GM18951 (cell line): ENCODE measurements around the gene TEF.

ENCODE experiments used
- POLR2A ChIP-seq: IDR thresholded peaks from 4 replicates; pipeline ENCODE4 v1.6.1; 2011; ENCODE audit warnings: mild to moderate bottlenecking; ENCODE audit not compliant: insufficient read length, insufficient read depth; ENCODE audit errors: extremely low read depth
- in situ Hi-C: fragments of 300-500 bp; cut with MboI; formaldehyde crosslinking; loops from one replicate; pipeline ENCODE4 v1.12.0; 2022; ENCODE audit warnings: low sequenced_read_pairs, mixed read lengths, inconsistent platforms; ENCODE audit not compliant: unreplicated experiment

The TEF gene

GRCh38 chr22:41381329-41382097, at the start of gene TEF:
TEF (plus strand) TSS chr22:41381942; CDS start chr22:41382045, 103 bp downstream.
- in situ Hi-C loops: no loop called here

GRCh38 chr22:41332217-41332939, 49.4 kb upstream of the TEF start:
- TF ChIP-seq POLR2A: no peak
- in situ Hi-C loops: no loop called here

More at GRCh38 chr22:41381329-41382097, at the start of gene TEF:
- peak; percentile 54 for TF ChIP-seq POLR2A

GRCh38 chr22:41333806-41334205, 47.9 kb upstream of the TEF start:
- in situ Hi-C loops: no loop called here
- TF ChIP-seq POLR2A: no peak

DNA sequence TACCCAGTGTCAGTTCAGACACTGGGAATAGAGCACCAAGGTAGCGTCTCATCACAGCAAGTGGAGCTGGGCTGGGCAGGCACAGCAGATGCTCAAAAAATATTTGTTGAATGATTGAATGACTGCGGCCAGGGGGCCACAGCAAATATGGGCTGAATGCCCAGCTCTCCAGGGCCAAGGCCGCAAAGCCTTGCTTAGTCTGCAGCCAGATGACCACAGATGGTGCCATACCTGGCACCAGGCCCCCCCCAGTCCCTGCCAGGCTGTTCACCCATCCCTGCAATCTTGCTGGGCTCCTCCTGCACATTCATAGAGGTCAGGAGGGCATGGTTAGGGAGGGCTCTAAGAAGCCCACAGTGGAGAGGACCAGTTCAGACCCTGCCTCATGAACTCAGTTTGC, 47.5 kb upstream of the TEF start:
- in situ Hi-C loops: no loop called here

GRCh38 chr22:41334951-41335635, 46.6 kb upstream of the TEF start:
- TF ChIP-seq POLR2A: no peak
- in situ Hi-C loops: no loop called here

More for the DNA sequence above, 47.5 kb upstream of the TEF start:
- no peak for TF ChIP-seq POLR2A

GRCh38 chr22:41338614-41339212, 43.0 kb upstream of the TEF start:
- TF ChIP-seq POLR2A: no peak
- in situ Hi-C loops: no loop called here

- in situ Hi-C loops: no loop called here
- TF ChIP-seq POLR2A: no peak
Measured at GRCh38 chr22:41339823-41340222, 41.9 kb upstream of the TEF start.

DNA sequence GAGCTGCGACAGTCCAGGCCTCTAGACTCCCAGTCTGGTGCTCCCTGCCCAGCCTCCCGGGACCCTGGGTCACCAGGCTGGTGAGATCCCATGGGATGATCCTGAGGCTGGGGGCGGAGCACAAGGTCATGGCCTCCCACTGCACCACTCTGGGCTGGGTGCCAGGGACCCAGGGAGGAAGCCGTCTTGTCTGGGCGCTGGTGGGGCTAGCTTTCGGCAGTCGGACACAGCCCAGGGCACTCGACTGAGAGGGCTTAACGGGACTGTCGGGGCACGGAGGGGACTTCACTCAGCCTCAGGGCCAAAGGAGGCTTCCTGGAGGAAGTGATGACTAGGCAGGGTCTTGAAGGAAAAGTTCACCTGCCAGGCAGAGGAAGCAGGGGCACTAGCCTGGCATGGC, 41.4 kb upstream of the TEF start:
- in situ Hi-C loops: no loop called here

DNA sequence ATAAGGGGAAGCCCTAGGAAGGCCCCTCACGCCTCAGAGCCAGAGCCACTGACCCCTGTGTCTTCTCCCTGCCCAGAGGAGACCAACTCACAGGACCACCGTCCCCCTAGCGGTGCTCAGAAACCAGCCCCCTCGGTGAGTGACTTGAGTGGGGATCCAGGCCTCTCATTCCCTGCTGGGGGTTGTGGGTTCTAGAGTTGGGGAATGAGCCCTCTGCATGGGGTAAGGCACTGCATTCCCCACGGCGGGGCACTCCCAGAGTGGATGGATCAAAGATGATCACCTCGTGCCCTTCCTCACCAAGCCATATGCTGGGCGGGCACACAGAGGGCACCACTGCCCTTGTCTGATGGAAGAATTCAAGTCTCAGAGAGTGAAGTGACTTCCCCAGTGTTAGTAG, 40.7 kb upstream of the TEF start:
- in situ Hi-C loops: no loop called here
- TF ChIP-seq POLR2A: no peak

More for the DNA sequence above, 41.4 kb upstream of the TEF start:
- no peak for TF ChIP-seq POLR2A

- in situ Hi-C loops: no loop called here
- TF ChIP-seq POLR2A: no peak
Measured at GRCh38 chr22:41341990-41342389, 39.8 kb upstream of the TEF start.

GRCh38 chr22:41343300-41343699, 38.4 kb upstream of the TEF start:
- TF ChIP-seq POLR2A: no peak
- in situ Hi-C loops: no loop called here

GRCh38 chr22:41343717-41344116, 38.0 kb upstream of the TEF start:
- in situ Hi-C loops: no loop called here
- no peak for TF ChIP-seq POLR2A

- no peak for TF ChIP-seq POLR2A
- in situ Hi-C loops: no loop called here
Measured at GRCh38 chr22:41344189-41344788, 37.5 kb upstream of the TEF start.
